GM23338 (cell line): ENCODE data around the gene GTF2A1. TPM values are rescaled to one million over a fixed set of nuclear protein-coding genes. Genes with fewer than 3 reads are reported as not detected.

Experiments used
- ATAC-seq: fragments of 200-7000 bp; cut with Tn5 transposase; 3 replicates; pipeline ENCODE4 v1.9.1; 2020
- DNase-seq: peaks from one replicate; pipeline ENCODE4 v3.0.0-alpha.2; 2015; ENCODE audit warnings: low spot score
- H2AFZ ChIP-seq: fragments of 200-600 bp; sonication (generic); 2 replicates; pipeline ENCODE4 v1.8.0; 2016; ENCODE audit warnings: antibody characterized with exemption, mild to moderate bottlenecking, moderate library complexity
- H3F3A ChIP-seq: fragments of 200-600 bp; sonication (generic); replicated peaks from 2 replicates; pipeline ENCODE4 v1.8.0; 2017; ENCODE audit warnings: antibody characterized with exemption, mixed run types, low read depth
- H3K27ac ChIP-seq: fragments of 200-600 bp; sonication (generic); 2 replicates; pipeline ENCODE4 v1.6.1; 2016; ENCODE audit warnings: low read depth
- H3K27me3 ChIP-seq: fragments of 200-600 bp; sonication (generic); 2 replicates; pipeline ENCODE4 v1.8.0; 2016; ENCODE audit warnings: mild to moderate bottlenecking, mixed run types, moderate library complexity; ENCODE audit not compliant: insufficient read depth
- H3K36me3 ChIP-seq: fragments of 200-600 bp; sonication (generic); 2 replicates; pipeline ENCODE4 v1.8.0; 2016; ENCODE audit warnings: mild to moderate bottlenecking; ENCODE audit not compliant: insufficient read depth
- H3K4me1 ChIP-seq: fragments of 200-600 bp; sonication (generic); 2 replicates; pipeline ENCODE4 v1.8.0; 2016; ENCODE audit warnings: mild to moderate bottlenecking, moderate library complexity; ENCODE audit not compliant: insufficient read depth
- H3K4me2 ChIP-seq: fragments of 200-600 bp; sonication (generic); 2 replicates; pipeline ENCODE4 v1.7.1; 2017; ENCODE audit warnings: mixed run types
- H3K4me3 ChIP-seq: fragments of 200-600 bp; sonication (generic); 2 replicates; pipeline ENCODE4 v1.6.1; 2016; ENCODE audit warnings: mixed run types
- H3K79me2 ChIP-seq: fragments of 200-600 bp; sonication (generic); replicated peaks from 2 replicates; pipeline ENCODE4 v1.8.0; 2017; ENCODE audit warnings: mild to moderate bottlenecking; ENCODE audit not compliant: insufficient read depth
- H3K9me2 ChIP-seq: fragments of 200-600 bp; sonication (generic); 2 replicates; pipeline ENCODE4 v1.8.0; 2017; ENCODE audit not compliant: insufficient read depth
- H4K20me1 ChIP-seq: fragments of 200-600 bp; sonication (generic); replicated peaks from 2 replicates; pipeline ENCODE4 v1.8.0; 2017; ENCODE audit warnings: mild to moderate bottlenecking; ENCODE audit not compliant: insufficient read depth
- H3K27ac Mint-ChIP-seq: 2 replicates; pipeline ENCODE4 v1.8.0; 2020; ENCODE audit warnings: inconsistent platforms, mild to moderate bottlenecking, moderate library complexity, mixed read lengths
- H3K27me3 Mint-ChIP-seq: 3 replicates; pipeline ENCODE4 v1.8.0; 2022; ENCODE audit warnings: low read depth, mild to moderate bottlenecking, moderate library complexity, mixed read lengths, inconsistent platforms; ENCODE audit not compliant: insufficient read depth, poor library complexity
- H3K36me3 Mint-ChIP-seq: 3 replicates; pipeline ENCODE4 v1.8.0; 2021; ENCODE audit warnings: low read depth, mild to moderate bottlenecking, inconsistent platforms, moderate library complexity, mixed read lengths
- H3K4me1 Mint-ChIP-seq: 3 replicates; pipeline ENCODE4 v1.8.0; 2020; ENCODE audit warnings: mild to moderate bottlenecking, inconsistent platforms, mixed read lengths
- H3K4me3 Mint-ChIP-seq: 3 replicates; pipeline ENCODE4 v1.8.0; 2021; ENCODE audit warnings: moderate library complexity, mild to moderate bottlenecking, inconsistent platforms, mixed read lengths
- H3K9me3 Mint-ChIP-seq: 3 replicates; pipeline ENCODE4 v1.8.0; 2020; ENCODE audit warnings: moderate library complexity, mild to moderate bottlenecking, inconsistent platforms, mixed read lengths
- CREB1 ChIP-seq: fragments of 250-450 bp; sonication (Bioruptor Pico); IDR thresholded peaks from 2 replicates; pipeline ENCODE4 v1.5.0; 2020; ENCODE audit warnings: low read depth, mild to moderate bottlenecking, moderate library complexity
- EZH2 ChIP-seq: fragments of 200-600 bp; sonication (generic); IDR thresholded peaks from one replicate; pipeline ENCODE4 v1.8.0; 2017; ENCODE audit warnings: antibody characterized with exemption, mild to moderate bottlenecking, low read depth; ENCODE audit not compliant: unreplicated experiment
- JUNB ChIP-seq: IDR thresholded peaks from one replicate; pipeline ENCODE4 v1.6.1; 2016; ENCODE audit warnings: antibody characterized with exemption; ENCODE audit not compliant: unreplicated experiment
- NANOG ChIP-seq: IDR thresholded peaks from 2 replicates; pipeline ENCODE4 v1.6.1; 2016; ENCODE audit warnings: antibody characterized with exemption, borderline replicate concordance
- POLR2AphosphoS5 ChIP-seq: IDR thresholded peaks from 2 replicates; pipeline ENCODE4 v1.6.1; 2016; ENCODE audit warnings: antibody characterized with exemption, low read depth
- REST ChIP-seq: IDR thresholded peaks from one replicate; pipeline ENCODE4 v1.6.1; 2018; ENCODE audit warnings: antibody characterized with exemption; ENCODE audit not compliant: unreplicated experiment
- STAT1 ChIP-seq: IDR thresholded peaks from one replicate; pipeline ENCODE4 v1.6.1; 2016; ENCODE audit warnings: antibody characterized with exemption; ENCODE audit not compliant: unreplicated experiment
- ZNF331 ChIP-seq: fragments of 250-450 bp; sonication (Bioruptor Pico); IDR thresholded peaks from 2 replicates; pipeline ENCODE4 v1.5.0; 2020; ENCODE audit warnings: low read depth, mild to moderate bottlenecking, moderate library complexity
- polyA plus RNA-seq: library from polyadenylated mRNA; unstranded; fragments of >200 nt; fragmentation: Nextera tagmentation; extraction: Ambion mirVana; gene quantifications from 2 replicates; pipeline ENCODE4 v1.2.1, GENCODE V29; 2016
- total RNA-seq: library from RNA; depleted of rRNA; stranded (reverse); fragments of >200 nt; shearing (Covaris generic); gene quantifications from 2 replicates; pipeline ENCODE4 v1.2.3, GENCODE V29; 2014
- TF ChIP-seq, protein P1 (sequence below): IDR thresholded peaks from 2 replicates; pipeline ENCODE4 v1.6.1; 2016; ENCODE audit warnings: antibody characterized with exemption
- TF ChIP-seq, protein P2 (sequence below): fragments of 250-450 bp; sonication (Bioruptor Pico); IDR thresholded peaks from 2 replicates; pipeline ENCODE4 v1.5.0; 2020; ENCODE audit warnings: mild to moderate bottlenecking, moderate library complexity

The GTF2A1 gene
- total and polyA plus RNA-seq, 2 experiments from 2014 or later = 12.1 to 50.6 TPM

DNA sequence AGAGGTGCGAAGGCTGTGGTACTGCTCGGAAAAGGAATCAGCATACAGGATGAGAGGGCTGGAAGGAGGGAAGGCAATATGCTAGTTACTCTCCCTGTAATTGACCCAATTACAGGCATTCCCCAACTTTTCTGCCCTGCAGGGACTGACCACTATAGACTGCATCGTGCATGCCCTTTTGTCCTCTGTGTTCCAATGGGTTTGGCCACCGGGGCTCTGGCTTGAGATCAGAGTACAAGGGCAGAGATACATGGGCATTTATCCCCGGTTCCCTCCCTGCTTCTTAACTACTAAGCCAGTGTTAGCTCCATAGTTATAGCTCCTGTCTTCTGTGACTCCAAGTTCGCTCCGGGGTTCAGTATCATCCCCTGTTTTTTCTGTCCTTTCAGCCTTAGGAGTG lies 59.7 kb downstream of the GTF2A1 start:
- Histone ChIP-seq H3K4me1 (no peaks in the 10 kb centered on the region), H3K4me2 (no peak overlapping the region), H3F3A (no peaks in the 10 kb centered on the region), H3K36me3 (no peaks in the 10 kb centered on the region), H3K79me2 (no peaks in the 10 kb centered on the region), H4K20me1 (no peaks in the 10 kb centered on the region), H2AFZ (no peak overlapping the region), H3K27me3 (no peaks in the 10 kb centered on the region), H3K9me2 (no peaks in the 10 kb centered on the region), H3K4me3 (no peak overlapping the region), H3K27ac (no peak overlapping the region)
- peaks cover 2% of the 10 kb centered on the region for H3K27me3 Mint-ChIP-seq
- peaks cover 2% of the 10 kb centered on the region; the same call in 2 of the 3 replicates for H3K4me1 Mint-ChIP-seq
- no peak overlapping the region for H3K27ac Mint-ChIP-seq
- no peak for DNase-seq
- H3K9me3 Mint-ChIP-seq = no peaks in the 10 kb centered on the region
- TF ChIP-seq ZNF331 (CRISPR knock-in tag) (no peak), NANOG (no peak), STAT1 (no peak)
- TF ChIP-seq, protein P1, sequence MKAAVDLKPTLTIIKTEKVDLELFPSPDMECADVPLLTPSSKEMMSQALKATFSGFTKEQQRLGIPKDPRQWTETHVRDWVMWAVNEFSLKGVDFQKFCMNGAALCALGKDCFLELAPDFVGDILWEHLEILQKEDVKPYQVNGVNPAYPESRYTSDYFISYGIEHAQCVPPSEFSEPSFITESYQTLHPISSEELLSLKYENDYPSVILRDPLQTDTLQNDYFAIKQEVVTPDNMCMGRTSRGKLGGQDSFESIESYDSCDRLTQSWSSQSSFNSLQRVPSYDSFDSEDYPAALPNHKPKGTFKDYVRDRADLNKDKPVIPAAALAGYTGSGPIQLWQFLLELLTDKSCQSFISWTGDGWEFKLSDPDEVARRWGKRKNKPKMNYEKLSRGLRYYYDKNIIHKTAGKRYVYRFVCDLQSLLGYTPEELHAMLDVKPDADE = no peak
- no peaks in the 10 kb centered on the region for H3K36me3 Mint-ChIP-seq
- ATAC-seq = no peak; the same call in 2 of the 3 replicates
- H3K4me3 Mint-ChIP-seq = no peak overlapping the region

GRCh38 chr14:81157431-81157830 lies 63.3 kb downstream of the GTF2A1 start:
- Histone ChIP-seq H3K27me3 (no peaks in the 10 kb centered on the region), H2AFZ (no peak overlapping the region), H3K79me2 (no peaks in the 10 kb centered on the region), H3K36me3 (no peaks in the 10 kb centered on the region), H3F3A (no peaks in the 10 kb centered on the region), H4K20me1 (no peaks in the 10 kb centered on the region), H3K4me3 (no peak overlapping the region), H3K4me1 (no peaks in the 10 kb centered on the region), H3K27ac (no peak overlapping the region), H3K4me2 (no peak overlapping the region), H3K9me2 (0 out of 2 replicates have a peak, but pooled peaks cover 3% of the 10 kb centered on the region)
- no peak overlapping the region for H3K4me3 Mint-ChIP-seq
- H3K4me1 Mint-ChIP-seq = no peaks in the 10 kb centered on the region
- DNase-seq (no peak), ATAC-seq (no peak)
- no peaks in the 10 kb centered on the region for H3K9me3 Mint-ChIP-seq
- no peak overlapping the region for H3K27ac Mint-ChIP-seq
- peaks cover 2% of the 10 kb centered on the region for H3K27me3 Mint-ChIP-seq
- H3K36me3 Mint-ChIP-seq = no peaks in the 10 kb centered on the region
- TF ChIP-seq POLR2AphosphoS5 (no peak), JUNB (no peak), NANOG (no peak), CREB1 (no peak), EZH2 (no peak), ZNF331 (CRISPR knock-in tag) (no peak), REST (no peak)
- TF ChIP-seq, protein P1 = no peak
- TF ChIP-seq, protein P2, sequence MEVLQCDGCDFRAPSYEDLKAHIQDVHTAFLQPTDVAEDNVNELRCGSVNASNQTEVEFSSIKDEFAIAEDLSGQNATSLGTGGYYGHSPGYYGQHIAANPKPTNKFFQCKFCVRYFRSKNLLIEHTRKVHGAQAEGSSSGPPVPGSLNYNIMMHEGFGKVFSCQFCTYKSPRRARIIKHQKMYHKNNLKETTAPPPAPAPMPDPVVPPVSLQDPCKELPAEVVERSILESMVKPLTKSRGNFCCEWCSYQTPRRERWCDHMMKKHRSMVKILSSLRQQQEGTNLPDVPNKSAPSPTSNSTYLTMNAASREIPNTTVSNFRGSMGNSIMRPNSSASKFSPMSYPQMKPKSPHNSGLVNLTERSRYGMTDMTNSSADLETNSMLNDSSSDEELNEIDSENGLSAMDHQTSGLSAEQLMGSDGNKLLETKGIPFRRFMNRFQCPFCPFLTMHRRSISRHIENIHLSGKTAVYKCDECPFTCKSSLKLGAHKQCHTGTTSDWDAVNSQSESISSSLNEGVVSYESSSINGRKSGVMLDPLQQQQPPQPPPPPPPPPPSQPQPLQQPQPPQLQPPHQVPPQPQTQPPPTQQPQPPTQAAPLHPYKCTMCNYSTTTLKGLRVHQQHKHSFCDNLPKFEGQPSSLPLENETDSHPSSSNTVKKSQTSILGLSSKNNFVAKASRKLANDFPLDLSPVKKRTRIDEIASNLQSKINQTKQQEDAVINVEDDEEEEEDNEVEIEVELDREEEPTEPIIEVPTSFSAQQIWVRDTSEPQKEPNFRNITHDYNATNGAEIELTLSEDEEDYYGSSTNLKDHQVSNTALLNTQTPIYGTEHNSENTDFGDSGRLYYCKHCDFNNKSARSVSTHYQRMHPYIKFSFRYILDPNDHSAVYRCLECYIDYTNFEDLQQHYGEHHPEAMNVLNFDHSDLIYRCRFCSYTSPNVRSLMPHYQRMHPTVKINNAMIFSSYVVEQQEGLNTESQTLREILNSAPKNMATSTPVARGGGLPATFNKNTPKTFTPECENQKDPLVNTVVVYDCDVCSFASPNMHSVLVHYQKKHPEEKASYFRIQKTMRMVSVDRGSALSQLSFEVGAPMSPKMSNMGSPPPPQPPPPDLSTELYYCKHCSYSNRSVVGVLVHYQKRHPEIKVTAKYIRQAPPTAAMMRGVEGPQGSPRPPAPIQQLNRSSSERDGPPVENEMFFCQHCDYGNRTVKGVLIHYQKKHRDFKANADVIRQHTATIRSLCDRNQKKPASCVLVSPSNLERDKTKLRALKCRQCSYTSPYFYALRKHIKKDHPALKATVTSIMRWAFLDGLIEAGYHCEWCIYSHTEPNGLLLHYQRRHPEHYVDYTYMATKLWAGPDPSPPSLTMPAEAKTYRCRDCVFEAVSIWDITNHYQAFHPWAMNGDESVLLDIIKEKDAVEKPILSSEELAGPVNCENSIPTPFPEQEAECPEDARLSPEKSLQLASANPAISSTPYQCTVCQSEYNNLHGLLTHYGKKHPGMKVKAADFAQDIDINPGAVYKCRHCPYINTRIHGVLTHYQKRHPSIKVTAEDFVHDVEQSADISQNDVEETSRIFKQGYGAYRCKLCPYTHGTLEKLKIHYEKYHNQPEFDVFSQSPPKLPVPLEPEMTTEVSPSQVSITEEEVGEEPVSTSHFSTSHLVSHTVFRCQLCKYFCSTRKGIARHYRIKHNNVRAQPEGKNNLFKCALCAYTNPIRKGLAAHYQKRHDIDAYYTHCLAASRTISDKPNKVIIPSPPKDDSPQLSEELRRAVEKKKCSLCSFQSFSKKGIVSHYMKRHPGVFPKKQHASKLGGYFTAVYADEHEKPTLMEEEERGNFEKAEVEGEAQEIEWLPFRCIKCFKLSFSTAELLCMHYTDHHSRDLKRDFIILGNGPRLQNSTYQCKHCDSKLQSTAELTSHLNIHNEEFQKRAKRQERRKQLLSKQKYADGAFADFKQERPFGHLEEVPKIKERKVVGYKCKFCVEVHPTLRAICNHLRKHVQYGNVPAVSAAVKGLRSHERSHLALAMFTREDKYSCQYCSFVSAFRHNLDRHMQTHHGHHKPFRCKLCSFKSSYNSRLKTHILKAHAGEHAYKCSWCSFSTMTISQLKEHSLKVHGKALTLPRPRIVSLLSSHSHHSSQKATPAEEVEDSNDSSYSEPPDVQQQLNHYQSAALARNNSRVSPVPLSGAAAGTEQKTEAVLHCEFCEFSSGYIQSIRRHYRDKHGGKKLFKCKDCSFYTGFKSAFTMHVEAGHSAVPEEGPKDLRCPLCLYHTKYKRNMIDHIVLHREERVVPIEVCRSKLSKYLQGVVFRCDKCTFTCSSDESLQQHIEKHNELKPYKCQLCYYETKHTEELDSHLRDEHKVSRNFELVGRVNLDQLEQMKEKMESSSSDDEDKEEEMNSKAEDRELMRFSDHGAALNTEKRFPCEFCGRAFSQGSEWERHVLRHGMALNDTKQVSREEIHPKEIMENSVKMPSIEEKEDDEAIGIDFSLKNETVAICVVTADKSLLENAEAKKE (CRISPR knock-in tag) = no peak
